T-helper 1 cell treated with Interleukin-12 subunit alpha and Interleukin-12 subunit beta and Interleukin-4 antibody, amounts not matched to agents 30 μg/mL and 1 μg/mL, for 36 hours (primary cell): ENCODE data around the gene ATP10A.

ENCODE experiments used
- H3K27ac Mint-ChIP-seq: one replicate; pipeline ENCODE4 v1.8.0; 2021; ENCODE audit warnings: mild to moderate bottlenecking, mixed read lengths
- H3K27me3 Mint-ChIP-seq: one replicate; pipeline ENCODE4 v1.8.0; 2021; ENCODE audit warnings: low read depth, mixed read lengths
- H3K36me3 Mint-ChIP-seq: one replicate; pipeline ENCODE4 v1.8.0; 2021; ENCODE audit warnings: low read depth, mixed read lengths
- H3K4me1 Mint-ChIP-seq: one replicate; pipeline ENCODE4 v1.8.0; 2021; ENCODE audit warnings: low read depth, mixed read lengths
- H3K4me3 Mint-ChIP-seq: one replicate; pipeline ENCODE4 v1.8.0; 2021; ENCODE audit warnings: mild to moderate bottlenecking, moderate library complexity, mixed read lengths
- H3K9me3 Mint-ChIP-seq: one replicate; pipeline ENCODE4 v1.8.0; 2021; ENCODE audit warnings: mixed read lengths

Gene ATP10A

DNA sequence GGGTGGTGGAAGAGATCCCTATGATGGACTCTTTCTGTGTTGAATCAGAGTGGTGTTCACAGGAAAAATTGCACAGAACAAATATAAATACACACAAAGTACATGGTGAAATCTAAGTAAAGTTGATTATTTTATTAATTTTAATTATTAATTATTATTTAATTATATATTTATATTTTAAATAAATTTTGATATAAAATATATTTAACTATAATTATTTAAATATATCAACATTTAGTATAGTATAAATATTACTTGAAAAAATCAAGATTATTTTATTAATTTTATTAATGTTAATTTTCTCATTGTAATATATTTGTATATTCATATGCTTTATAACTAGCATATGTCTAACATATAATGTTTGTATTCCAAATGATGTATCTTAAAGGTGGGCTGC, 11.3 kb upstream of the ATP10A start:
- Mint-ChIP-seq H3K9me3 (no peaks in the 10 kb centered on the region), H3K27ac (no peak overlapping the region), H3K36me3 (no peaks in the 10 kb centered on the region), H3K4me1 (peaks cover 3% of the 10 kb centered on the region), H3K4me3 (no peak overlapping the region), H3K27me3 (peaks cover 3% of the 10 kb centered on the region)

GRCh38 chr15:25871403-25871802, 8.3 kb upstream of the ATP10A start:
- Mint-ChIP-seq H3K36me3 (no peaks in the 10 kb centered on the region), H3K4me1 (peaks cover 5% of the 10 kb centered on the region), H3K9me3 (no peaks in the 10 kb centered on the region), H3K4me3 (no peak overlapping the region), H3K27ac (no peak overlapping the region), H3K27me3 (peaks cover 9% of the 10 kb centered on the region)

DNA sequence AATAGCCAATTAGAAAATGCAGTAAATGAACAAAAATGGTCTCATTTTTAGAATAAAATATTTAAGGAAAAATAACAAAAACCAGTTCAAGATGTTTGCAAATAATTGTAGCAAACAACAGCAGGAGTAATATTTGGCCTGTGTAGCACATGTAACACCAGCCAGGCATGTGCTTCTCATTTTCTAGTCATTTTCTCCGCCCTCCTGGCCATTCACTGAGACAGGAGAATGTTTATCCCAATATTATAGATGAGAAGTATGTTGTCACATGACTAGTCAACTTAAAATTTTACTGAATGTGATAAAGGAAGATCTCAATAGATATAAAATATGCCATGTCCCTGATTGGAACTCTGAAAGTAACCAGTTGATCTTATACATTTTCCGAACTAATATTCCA, 7.8 kb upstream of the ATP10A start:
- H3K4me3 Mint-ChIP-seq, result no peak overlapping the region
- no peaks in the 10 kb centered on the region for H3K36me3 Mint-ChIP-seq

GRCh38 chr15:25869701-25870100, 6.6 kb upstream of the ATP10A start:
- H3K4me1 Mint-ChIP-seq, result peaks cover 5% of the 10 kb centered on the region
- H3K4me3 Mint-ChIP-seq, result no peak overlapping the region
- H3K9me3 Mint-ChIP-seq, result no peaks in the 10 kb centered on the region
- no peaks in the 10 kb centered on the region for H3K36me3 Mint-ChIP-seq
- H3K27me3 Mint-ChIP-seq, result peaks cover 11% of the 10 kb centered on the region
- no peak overlapping the region for H3K27ac Mint-ChIP-seq

More for the DNA sequence above, 7.8 kb upstream of the ATP10A start:
- peaks cover 11% of the 10 kb centered on the region for H3K27me3 Mint-ChIP-seq
- no peak overlapping the region for H3K27ac Mint-ChIP-seq
- H3K4me1 Mint-ChIP-seq, result peaks cover 5% of the 10 kb centered on the region
- no peaks in the 10 kb centered on the region for H3K9me3 Mint-ChIP-seq

DNA sequence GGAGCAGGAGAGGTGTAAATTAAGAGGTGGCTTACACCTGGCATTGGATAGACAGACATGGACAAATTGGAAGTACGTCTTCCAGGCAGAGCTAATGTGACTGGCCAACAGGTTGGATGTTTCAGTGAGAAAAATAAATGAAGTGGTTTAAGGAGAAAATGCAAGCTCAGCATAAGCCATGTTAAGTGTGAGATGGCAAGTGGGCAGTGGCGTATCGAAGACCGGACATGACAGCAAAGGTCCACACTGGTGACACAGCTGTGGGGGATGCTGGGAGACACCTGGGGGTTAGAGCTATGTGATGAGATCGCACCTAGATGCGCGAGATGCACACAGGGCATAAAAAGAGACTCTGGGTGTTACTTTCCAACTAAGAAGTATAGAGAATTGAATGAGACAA, 3.7 kb upstream of the ATP10A start:
- H3K27ac Mint-ChIP-seq, result no peak overlapping the region
- H3K4me1 Mint-ChIP-seq, result peaks cover 6% of the 10 kb centered on the region
- H3K27me3 Mint-ChIP-seq, result peaks cover 11% of the 10 kb centered on the region
- no peak overlapping the region for H3K4me3 Mint-ChIP-seq
- H3K36me3 Mint-ChIP-seq, result peaks cover 3% of the 10 kb centered on the region
- H3K9me3 Mint-ChIP-seq, result no peaks in the 10 kb centered on the region

- Mint-ChIP-seq H3K27me3 (peaks cover 11% of the 10 kb centered on the region), H3K9me3 (no peaks in the 10 kb centered on the region), H3K27ac (no peak overlapping the region), H3K4me1 (peaks cover 11% of the 10 kb centered on the region), H3K36me3 (peaks cover 9% of the 10 kb centered on the region), H3K4me3 (no peak overlapping the region)
Observed at GRCh38 chr15:25866251-25866650, 3.1 kb upstream of the ATP10A start.

- Mint-ChIP-seq H3K4me1 (peaks cover 24% of the 10 kb centered on the region), H3K9me3 (no peaks in the 10 kb centered on the region), H3K27ac (peak overlapping the region; percentile 46), H3K36me3 (peaks cover 16% of the 10 kb centered on the region), H3K4me3 (peak overlapping the region; percentile 50), H3K27me3 (peaks cover 11% of the 10 kb centered on the region)
Observed at GRCh38 chr15:25864966-25865365, 1.8 kb upstream of the ATP10A start.

- Mint-ChIP-seq H3K9me3 (no peaks in the 10 kb centered on the region), H3K27ac (peak overlapping the region; percentile 70), H3K4me1 (peaks cover 23% of the 10 kb centered on the region), H3K36me3 (peaks cover 22% of the 10 kb centered on the region), H3K4me3 (peak overlapping the region; percentile 76), H3K27me3 (peaks cover 8% of the 10 kb centered on the region)
Observed at GRCh38 chr15:25863968-25864580, 947 bp upstream of the ATP10A start.

- Mint-ChIP-seq H3K4me1 (peaks cover 38% of the 10 kb centered on the region), H3K36me3 (peaks cover 33% of the 10 kb centered on the region), H3K9me3 (no peaks in the 10 kb centered on the region), H3K27ac (peak overlapping the region; percentile 84), H3K27me3 (peaks cover 5% of the 10 kb centered on the region), H3K4me3 (peak overlapping the region; percentile 95)
Observed at GRCh38 chr15:25862472-25863110, 536 bp downstream of the ATP10A start.

GRCh38 chr15:25862071-25862471, 1.1 kb downstream of the ATP10A start:
- H3K27ac Mint-ChIP-seq, result peak overlapping the region; percentile 84
- H3K4me3 Mint-ChIP-seq, result peak overlapping the region; percentile 95
- H3K27me3 Mint-ChIP-seq, result peaks cover 5% of the 10 kb centered on the region
- H3K36me3 Mint-ChIP-seq, result peaks cover 36% of the 10 kb centered on the region
- no peaks in the 10 kb centered on the region for H3K9me3 Mint-ChIP-seq
- peaks cover 41% of the 10 kb centered on the region for H3K4me1 Mint-ChIP-seq

- H3K36me3 Mint-ChIP-seq, result peaks cover 44% of the 10 kb centered on the region
- no peaks in the 10 kb centered on the region for H3K9me3 Mint-ChIP-seq
- peak overlapping the region; percentile 95 for H3K4me3 Mint-ChIP-seq
- H3K27me3 Mint-ChIP-seq, result peaks cover under 1% of the 10 kb centered on the region
- H3K4me1 Mint-ChIP-seq, result peaks cover 50% of the 10 kb centered on the region
- peak overlapping the region; percentile 84 for H3K27ac Mint-ChIP-seq
Observed at GRCh38 chr15:25860885-25861866, 2.0 kb downstream of the ATP10A start.

- Mint-ChIP-seq H3K4me1 (peaks cover 60% of the 10 kb centered on the region), H3K27me3 (no peaks in the 10 kb centered on the region), H3K4me3 (peak overlapping the region; percentile 95), H3K36me3 (peaks cover 56% of the 10 kb centered on the region), H3K27ac (peak overlapping the region; percentile 84), H3K9me3 (no peaks in the 10 kb centered on the region)
Observed at GRCh38 chr15:25859838-25860645, 3.1 kb downstream of the ATP10A start.

DNA sequence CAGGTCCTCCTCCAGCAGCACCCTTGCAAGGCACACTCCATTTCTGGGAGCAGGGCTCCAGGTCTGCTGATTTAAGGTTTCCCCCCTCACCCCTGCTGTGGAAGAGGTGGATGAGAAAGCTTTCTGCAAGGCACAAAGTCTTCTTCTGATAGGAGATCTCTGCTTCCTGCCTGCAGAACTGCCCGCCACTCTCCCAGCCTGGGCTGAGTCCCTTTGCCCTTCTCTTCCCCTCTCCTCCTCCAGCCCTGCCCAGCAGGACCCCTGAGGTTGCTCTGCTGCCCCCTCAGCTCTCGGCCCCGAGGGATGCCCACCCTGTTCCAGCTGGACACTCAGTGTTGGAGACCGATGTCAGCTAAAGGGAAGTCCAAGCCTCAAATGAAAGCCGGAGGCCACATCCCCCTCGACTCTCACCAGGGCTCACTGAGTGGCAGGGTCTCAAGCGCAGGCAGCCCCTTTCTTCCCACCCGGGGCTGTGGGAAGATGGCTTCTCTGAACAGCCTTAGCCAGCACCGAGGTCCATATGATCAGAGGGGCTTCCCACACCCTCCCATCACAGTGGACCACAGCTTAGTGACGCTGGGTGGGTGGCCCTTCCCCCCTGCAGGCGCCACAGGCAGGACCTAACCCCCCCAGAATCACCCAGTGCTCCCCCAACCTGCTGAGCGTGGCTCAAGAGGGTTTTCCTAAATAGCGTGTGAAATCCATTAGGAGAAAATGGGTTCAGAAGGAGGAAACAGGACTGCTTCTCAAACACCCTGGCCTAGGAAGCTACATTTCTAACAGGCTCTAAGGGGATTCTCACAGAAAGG, 4.0 kb downstream of the ATP10A start:
- no peaks in the 10 kb centered on the region for H3K9me3 Mint-ChIP-seq
- peak overlapping the region; percentile 95 for H3K4me3 Mint-ChIP-seq
- peak overlapping the region; percentile 84 for H3K27ac Mint-ChIP-seq
- no peaks in the 10 kb centered on the region for H3K27me3 Mint-ChIP-seq
- peaks cover 67% of the 10 kb centered on the region for H3K4me1 Mint-ChIP-seq
- H3K36me3 Mint-ChIP-seq, result peaks cover 63% of the 10 kb centered on the region
